HG03442 (cell line): Measurements from ENCODE around the gene ILF3.

Experiments used
- ATAC-seq: cut with Tn5 transposase; IDR thresholded peaks from one replicate; pipeline ENCODE4 v1.9.1; 2021; ENCODE audit warnings: mild to moderate bottlenecking, moderate library complexity; ENCODE audit not compliant: unreplicated experiment

The ILF3 gene

DNA sequence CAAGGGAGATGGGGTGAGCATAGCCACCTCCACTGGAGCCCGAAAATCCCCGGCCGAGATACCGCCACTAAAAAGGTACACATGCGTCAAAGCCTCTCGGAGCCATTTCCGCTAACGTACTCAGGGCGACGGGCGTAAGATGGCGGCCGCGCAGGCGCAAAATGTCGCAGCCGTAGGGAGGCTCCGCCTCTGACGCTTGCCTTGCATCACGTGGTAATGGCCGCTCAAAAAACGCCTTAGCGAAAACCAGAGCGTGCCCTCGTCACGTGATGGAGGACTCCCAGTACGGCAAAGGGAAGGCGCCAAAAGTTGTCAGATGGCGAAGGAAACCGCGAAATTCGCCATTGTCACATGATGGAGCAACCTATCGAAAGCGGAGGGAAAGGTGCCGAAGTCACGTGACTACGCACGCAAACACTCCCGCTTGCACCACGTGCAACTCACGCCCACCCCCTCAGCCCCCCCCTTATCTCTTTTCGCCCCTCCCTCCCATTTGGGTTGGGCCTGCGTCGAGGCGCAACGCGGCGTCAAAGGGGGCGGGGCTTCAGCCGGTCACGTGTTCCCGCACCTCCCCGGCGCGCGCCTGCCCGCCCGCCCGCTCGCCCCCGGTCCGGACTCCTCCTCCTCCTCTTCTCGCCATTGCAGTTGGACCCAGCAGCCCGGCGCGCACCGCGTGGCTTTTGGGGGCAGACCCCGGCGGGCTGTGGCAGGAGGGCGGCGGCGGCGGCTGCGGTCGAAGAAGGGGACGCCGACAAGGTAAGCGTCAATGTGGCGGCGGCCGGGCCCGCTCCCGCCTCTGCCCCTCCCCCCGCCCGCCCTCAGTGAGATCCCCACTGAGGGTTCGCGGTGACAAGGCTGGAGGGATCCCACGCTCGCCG is at the start of gene ILF3:
Gene ILF3, plus strand, starts transcription at position 615 of the 878 bp plus-strand sequence. CDS start 16,260 bp downstream, outside the sequence.
- peak; percentile 66 for ATAC-seq

DNA sequence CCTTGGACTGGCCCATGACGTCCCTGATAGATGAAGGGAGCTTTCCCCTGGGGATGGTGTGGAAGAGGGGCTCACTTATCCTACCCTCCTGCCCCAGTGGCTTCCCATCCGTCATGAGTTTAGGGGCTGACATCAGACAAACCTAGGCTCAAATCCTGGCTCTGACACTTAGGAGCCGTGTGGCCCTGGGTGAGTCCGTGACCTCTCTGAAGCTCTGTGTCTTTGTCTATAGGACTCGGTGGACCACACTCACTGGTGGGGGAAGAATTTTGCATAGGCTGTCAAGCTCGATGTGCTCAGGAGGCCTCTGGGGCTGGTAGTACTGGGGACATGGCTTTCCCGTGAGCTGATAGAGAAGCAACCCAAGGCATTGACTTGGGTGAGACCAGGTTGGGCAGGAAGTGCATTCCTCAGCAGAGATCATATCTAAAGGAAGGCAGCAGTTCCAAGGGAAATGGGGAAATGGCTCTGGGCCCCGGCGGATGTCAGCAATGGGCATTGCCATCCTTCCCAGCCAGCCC is 49.6 kb upstream of the ILF3 start:
- ATAC-seq = no peak

DNA sequence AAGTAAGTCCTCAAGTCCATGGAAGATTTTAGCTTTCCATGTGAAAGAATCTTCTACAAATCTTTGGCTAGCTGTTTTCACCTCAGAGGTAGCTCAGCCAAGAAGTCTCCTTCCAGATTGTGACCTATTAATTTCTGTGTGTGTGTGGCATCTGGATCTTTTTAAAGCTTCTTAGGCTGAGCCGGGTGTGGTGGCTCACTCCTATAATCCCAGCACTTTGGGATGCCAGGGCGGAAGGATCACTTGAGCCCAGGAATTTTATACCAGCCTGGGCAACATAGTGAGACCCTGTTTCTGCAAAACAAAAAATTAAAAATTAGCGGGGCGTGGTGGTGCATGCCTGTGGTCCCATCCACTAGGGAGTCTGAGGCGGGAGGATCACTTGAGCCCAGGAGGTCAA is 42.2 kb upstream of the ILF3 start:
- no peak for ATAC-seq

- no peak for ATAC-seq
Observed at GRCh38 chr19:10612499-10613119, 41.5 kb upstream of the ILF3 start.

DNA sequence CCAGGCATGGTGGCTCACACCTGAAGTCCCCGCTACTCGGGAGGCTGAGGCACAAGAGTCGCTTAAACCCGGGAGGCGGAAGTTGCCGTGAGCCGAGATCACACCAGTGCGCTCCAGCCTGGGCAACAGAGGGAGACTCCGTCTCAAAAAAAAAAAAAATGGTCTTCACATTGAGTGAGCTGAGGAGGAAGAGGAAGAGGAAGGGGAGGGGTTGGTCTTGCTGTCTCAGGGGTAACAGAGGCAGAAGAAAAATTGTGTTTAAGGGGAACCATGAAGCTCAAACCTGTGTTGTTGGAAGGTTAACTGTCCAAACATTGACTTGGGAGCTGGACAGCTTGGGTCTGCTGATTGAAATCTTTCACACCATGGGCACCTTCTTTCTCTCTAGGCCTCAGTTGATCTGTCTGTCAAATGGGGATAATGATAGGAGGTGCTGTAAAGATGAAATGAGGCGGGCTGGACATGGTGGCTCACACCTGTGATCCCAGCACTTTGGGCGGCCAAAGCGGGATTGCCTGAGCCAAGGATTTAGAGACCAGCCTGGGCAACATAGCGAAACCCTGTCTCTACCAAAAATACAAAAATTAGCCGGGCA is 38.6 kb upstream of the ILF3 start:
- ATAC-seq = no peak

- ATAC-seq = no peak
Observed at GRCh38 chr19:10617409-10618121, 36.6 kb upstream of the ILF3 start.

GRCh38 chr19:10618846-10619245 is 35.3 kb upstream of the ILF3 start:
- ATAC-seq = no peak

DNA sequence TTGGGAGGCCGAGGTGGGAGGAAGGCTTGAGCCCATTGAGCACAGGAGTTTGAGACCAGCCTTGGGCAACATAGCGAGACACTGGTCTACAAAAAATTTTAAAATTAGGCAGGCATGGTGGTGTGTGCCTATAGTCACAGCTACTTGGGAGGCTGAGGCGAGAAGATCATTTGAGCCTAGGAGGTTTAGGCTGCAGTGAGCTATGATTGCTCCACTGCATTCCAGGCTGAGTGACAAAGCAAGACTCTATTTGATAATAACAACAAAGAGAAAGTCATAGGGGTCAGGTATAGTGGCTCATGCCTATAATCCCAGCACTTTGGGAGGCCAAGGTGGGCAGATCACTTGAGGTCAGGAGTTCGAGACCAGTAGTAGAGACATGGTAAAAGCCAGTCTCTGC is 33.4 kb upstream of the ILF3 start:
- no peak for ATAC-seq

GRCh38 chr19:10621966-10622365 is 32.2 kb upstream of the ILF3 start:
- ATAC-seq = no peak

DNA sequence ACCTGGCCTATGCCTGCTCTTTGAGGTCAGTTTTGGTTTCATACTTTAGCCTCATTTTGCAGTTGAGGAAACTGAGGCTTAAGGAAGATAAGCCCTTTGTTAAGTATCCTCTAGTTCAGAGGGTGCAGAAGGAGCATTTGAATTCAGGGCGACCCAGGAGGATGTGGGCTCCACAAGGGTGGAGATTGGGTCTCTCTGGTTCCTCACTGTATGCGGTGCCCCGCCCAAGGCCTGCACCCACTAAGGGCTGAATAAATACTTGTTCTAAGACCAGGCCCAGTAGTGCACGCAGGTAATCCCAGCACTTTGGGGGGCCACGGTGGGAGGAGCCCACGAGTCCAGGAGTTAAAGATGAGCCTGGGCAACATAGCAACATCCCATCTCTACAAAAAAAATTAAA is 29.6 kb upstream of the ILF3 start:
- ATAC-seq = no peak

- no peak for ATAC-seq
Observed at GRCh38 chr19:10625003-10625761, 29.0 kb upstream of the ILF3 start, which contains the start of gene SLC44A2. Gene SLC44A2, plus strand, starts transcription at chr19:10625553. Its CDS starts 81 bp downstream, at chr19:10625634.

DNA sequence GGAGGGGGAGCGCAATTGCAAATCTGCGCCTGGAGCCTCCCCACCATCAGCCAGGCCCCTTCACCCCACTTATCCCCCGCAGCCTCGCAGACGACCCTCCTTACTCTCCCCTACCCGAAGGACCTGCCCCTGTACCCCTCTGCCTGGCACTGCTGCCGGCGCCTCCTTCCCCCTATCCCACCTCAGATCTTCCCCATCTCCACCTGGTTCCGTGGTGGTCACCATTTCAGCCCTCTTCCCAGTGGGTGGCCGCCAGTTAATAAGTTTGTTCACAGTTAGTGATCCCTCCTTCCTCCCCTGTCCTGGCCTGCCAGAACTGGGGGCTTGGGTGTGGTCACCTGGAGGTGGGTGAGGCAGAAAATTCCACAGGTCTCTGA is 28.4 kb upstream of the ILF3 start:
- no peak for ATAC-seq

DNA sequence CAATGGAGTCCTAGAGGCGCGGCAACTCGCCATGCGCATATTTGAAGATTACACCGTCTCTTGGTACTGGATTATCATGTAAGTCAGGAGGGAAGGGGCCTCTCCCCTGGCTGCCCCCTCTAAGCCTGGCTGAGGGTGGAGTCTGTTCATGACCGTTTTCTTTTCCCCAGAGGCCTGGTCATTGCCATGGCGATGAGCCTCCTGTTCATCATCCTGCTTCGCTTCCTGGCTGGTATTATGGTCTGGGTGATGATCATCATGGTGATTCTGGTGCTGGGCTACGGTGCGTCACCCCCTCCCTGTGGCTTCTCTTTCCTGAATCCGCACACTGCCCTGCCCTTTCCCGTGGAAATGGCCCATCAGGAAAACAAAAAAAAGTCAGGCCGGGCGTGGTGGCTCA is 22.3 kb upstream of the ILF3 start:
- ATAC-seq = no peak

- ATAC-seq = no peak
Observed at GRCh38 chr19:10634430-10634829, 19.7 kb upstream of the ILF3 start.

- ATAC-seq = no peak
Observed at GRCh38 chr19:10634963-10635362, 19.2 kb upstream of the ILF3 start.

- no peak for ATAC-seq
Observed at GRCh38 chr19:10636304-10636972, 17.7 kb upstream of the ILF3 start.

GRCh38 chr19:10637894-10638293 is 16.3 kb upstream of the ILF3 start:
- ATAC-seq = no peak

DNA sequence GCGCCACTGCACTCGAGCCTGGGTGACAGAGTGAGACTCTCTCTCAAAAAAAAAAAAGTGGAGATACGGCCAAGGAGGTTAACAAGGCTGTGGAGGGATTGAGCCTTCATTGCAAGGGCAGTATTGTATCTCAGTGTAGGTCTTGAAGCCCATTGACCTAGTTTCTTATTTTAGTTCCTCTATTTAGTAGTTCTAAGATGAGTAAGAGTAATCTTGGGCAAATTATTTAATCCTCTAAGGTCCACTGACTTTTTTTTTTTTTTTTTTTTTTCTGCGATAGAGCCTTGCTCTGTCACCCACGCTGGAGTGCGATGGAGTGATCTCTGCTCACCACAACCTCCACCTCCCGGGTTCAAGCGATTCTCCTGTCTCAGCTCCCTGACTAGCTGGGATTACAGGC is 14.3 kb upstream of the ILF3 start:
- no peak for ATAC-seq

- no peak for ATAC-seq
Observed at GRCh38 chr19:10640361-10640760, 13.8 kb upstream of the ILF3 start.

- no peak for ATAC-seq
Observed at GRCh38 chr19:10641248-10641647, 12.9 kb upstream of the ILF3 start.
